ENCODE data around the gene PNRC2.
"Not testable (repeated sequence)": the region's sequence is repeated elsewhere in the genome, so short reads cannot be mapped to it uniquely, and the experiment has no call there.

PNRC2 gene

DNA sequence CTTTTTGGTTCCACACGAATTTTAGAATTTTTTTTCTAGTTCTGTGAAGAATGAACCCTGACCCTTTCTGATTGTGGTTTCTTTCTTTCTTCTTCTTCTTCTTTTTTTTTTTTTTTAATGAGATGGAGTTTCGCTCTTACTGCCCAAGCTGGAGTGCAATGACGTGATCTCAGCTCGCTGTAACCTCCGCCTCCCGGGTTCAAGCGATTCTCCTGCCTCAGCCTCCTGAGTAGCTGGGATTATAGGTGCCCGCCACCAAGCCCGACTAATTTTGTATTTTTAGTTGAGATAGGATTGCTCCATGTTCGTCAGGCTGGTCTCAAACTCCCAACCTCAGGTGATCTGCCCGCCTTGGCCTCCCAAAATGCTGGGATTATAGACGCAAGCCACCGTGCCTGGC lies 32.4 kb downstream of the PNRC2 start:
- not testable (repeated sequence) for DNase-seq (ENCODE audit: low read depth)

DNA sequence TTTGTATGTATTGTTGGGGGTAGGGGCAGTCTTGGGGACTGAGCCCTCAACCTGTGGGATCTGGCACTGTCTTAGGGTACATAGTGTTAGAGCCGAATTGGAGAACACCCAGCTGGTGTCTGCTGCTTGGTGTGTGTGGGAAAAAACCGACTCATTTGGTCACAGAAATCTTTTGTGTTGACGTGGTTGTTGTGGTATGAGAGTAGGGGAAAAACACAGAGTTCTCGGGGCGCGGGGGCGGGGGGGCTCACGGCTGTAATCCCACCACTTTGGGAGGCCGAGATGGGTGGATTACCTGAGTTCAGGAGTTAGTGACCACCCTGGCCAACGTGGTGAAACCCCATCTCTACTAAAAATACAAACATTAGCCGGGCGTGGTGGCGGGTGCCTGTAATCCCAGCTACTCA lies 35.8 kb downstream of the PNRC2 start:
- peak; percentile 69 for DNase-seq (ENCODE audit: low read depth)

DNA sequence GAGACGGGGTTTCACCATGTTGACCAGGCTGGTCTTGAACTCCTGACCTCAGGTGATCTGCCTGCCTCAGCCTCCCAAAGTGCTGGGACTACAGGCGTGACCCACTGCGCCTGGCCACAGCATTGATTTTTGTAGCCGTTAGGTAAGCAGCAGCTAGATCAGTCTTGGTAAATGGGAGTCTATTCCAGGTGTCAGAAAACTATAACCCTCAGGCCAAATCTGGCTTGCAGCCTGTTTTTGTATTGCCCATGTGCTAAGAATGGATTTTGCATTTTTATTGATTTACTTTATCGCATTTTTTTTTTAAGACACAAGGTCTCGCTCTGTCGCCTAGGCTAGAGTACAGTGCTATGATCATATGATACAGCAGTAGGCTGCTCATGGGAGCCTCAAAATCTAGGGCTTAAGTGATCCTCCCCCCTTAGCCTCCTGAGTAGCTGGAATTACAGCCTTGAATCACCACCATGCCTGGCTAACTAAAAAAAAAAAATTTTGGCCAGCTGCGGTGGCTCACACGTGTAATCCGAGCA lies 37.1 kb downstream of the PNRC2 start:
- DNase-seq (ENCODE audit: low read depth): no peak

DNA sequence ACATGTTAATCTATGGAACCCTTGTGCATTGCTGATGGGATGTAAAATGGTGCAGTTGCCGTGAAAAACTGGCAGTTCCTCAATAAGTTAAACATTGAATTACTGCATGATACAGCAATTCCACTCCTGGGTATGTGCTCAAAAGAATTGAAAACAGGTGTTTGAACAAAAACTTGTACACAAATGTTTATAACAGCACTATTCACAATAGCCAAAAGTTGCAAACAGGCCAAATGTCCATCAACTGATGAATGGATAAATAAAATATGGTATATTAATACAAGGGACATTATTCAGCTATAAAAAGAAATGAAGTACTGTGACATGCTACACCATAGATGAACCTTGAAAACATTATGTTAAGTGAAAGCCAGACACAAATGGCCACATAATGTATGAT lies 38.2 kb downstream of the PNRC2 start:
- no peak for DNase-seq (ENCODE audit: low read depth)

DNA sequence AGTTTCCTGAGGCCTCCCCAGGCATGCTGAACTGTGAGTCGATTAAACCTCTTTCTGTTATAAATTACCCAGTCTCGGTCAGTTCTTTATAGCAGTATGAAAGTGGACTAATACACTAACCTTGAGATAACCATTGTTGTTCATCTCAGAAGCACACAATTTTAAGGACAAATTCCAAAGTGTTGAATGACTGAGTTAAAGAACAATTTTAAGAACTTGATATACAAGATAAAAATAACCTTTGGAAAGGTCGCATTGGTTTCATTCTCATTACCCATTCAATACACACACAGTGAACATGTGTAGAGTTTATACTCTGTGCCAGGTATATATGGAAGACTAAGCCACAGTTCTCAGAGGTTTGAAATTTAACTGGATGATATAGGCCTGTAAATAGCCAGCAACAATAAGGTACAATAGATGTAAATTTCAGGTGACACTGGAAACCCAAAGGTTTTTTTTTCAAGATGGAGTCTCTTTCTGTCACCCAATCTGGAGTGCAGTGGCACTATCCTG lies 39.6 kb downstream of the PNRC2 start:
- DNase-seq (ENCODE audit: low read depth): peak; percentile 43

DNA sequence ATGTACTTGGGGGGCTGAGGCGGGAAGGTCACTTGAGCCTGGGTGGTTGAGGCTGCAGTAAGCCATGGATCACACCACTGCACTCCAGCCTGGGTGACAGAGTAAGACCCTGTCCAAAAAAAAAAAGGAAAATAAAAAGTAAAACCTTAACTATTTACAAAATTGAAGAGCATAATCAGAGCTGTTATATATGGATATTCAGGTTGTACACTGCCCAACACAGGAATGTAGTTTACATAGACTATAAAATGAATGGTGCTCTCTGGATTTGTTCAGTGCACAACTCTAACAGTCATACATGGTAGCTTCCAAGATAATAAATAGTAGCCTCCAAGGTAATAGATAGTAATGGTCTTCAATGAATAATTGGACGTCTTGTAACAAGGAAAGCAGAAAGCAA lies 43.1 kb downstream of the PNRC2 start:
- no peak for DNase-seq (ENCODE audit: low read depth)

DNA sequence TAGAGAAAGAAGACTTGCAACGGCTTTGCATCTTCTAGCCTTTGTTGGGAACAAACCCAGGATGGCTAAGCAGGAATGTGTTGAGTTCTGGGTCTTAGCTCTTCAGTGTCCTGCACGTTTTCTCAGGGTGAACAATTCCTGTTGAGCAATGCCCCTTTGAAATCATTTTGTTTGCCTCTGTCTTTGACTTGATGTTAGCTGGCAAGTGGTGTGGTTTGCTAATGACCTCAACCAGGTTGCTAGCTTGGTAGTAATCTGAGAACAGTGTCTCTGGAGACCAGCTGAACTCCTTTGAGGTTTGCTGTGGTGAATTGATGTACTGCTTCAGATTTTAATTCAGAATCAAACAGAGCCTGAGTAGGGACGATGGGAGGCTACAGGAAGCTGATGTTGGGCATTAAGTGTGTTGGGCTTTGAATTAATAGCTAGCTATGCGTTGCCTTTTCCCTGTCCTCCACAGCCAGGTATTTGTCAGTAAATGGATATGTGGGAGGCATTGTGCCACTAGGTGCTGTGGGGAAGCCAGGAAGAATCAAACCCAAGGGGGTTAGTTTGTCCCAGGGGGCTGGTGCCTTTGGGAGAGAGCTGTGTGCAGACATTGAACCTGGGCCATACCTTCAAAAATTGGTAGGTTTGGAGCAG lies 43.8 kb downstream of the PNRC2 start:
- DNase-seq (ENCODE audit: low read depth): peak; percentile 93

DNA sequence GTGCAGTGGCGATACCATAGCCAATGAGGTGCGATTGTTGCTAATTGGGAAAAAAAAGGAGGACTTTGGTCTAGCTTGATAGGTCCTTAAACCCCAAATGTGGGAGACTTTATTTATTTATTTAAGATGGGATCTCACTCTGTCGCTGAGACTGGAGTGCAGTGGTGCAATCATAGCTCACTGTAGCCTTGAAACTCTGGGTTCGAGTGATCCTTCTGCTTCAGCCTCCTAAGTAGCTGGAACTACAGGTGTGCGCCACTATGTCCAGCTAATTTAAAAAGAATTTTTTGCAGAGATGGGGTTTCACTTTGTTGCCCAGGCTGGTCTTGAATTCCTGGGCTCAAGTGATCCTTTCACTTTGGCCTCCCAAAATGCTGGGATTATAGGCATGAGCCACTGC lies 44.5 kb downstream of the PNRC2 start:
- no peak for DNase-seq (ENCODE audit: low read depth)

DNA sequence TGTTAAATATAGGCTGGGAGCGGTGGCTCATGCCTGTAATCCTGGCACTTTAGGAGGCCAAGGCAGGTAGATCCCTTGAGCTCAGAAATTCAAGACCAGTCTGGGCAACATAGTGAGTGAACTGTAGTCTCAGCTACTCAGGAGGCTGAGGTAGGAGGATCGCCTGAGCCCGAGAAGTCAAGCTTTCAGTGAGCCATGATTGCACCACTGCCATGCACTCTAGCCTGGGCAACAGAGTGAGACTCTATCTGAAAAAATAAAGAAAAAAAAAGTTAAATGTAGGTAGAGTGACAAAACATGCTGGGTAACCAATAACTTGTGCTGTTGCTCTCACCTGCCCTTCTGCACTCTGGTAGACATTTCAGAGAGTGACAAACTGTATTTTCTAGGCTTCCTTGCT lies 45.5 kb downstream of the PNRC2 start:
- no peak for DNase-seq (ENCODE audit: low read depth)

DNA sequence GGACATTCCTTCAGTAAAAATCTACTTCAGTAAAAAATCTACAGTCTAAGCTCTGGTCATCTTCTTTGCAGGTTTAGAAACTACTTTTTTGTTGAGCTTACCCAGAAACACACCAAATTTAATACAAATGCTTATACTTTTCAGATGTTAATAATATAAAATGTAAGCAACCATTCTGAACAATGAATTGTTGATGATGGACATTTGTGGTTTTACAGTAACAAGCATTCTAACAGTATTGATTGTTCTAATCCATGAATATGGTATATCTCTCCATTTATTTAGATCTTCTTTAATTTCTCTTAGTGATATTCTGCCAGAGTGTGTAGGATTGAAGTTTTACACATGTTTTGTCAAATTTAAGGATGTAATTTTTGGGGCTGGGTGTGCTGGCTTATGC lies 47.5 kb downstream of the PNRC2 start:
- no peak for DNase-seq (ENCODE audit: low read depth)

DNA sequence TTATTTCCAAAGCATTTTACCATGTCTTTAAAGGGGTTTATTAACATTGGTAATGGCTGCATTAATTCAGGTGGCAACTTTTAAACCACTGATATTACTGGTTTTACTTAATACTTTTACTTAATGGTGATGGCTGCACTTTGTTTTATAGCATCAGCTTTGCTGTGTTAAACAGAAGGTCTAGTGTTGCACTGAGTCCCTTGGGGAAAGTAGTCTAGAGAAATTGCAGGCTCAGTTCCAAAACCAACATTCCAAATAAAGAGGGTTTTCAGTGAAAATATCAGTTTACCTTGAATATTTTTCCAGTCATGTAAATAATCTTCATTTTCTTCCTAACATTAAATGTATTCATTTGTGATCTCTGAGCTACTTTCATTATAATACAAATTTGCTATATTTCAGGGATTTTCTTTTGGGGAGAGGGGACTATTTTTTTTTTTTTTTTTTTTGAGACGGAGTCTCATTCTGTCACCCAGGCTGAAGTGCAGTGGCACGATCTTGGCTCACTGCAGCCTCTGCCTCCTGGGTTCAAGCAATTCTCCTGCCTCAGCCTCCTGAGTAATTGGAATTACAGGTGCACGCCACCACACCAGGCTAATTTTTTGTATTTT lies 49.1 kb downstream of the PNRC2 start:
- DNase-seq (ENCODE audit: low read depth): peak; percentile 27

DNA sequence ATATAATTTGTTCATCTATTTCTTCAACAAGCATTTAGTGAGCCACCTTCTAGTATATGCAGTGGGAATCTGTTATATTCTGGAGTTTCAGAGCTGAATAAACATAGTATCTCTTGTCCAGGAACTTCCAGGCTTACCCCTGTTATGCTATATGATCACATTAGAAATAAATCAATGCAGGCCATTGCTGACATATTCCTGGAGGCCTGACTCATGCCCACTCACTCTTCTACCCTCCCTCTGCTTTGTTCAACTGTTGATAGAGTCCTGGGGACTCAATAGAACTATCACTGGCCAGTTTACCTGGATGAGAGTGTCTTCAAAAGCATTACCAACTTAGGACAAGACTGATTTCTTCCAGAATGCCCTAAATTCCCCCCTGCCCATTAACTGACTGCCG lies 49.8 kb downstream of the PNRC2 start:
- peak; percentile 44 for DNase-seq (ENCODE audit: low read depth)

DNA sequence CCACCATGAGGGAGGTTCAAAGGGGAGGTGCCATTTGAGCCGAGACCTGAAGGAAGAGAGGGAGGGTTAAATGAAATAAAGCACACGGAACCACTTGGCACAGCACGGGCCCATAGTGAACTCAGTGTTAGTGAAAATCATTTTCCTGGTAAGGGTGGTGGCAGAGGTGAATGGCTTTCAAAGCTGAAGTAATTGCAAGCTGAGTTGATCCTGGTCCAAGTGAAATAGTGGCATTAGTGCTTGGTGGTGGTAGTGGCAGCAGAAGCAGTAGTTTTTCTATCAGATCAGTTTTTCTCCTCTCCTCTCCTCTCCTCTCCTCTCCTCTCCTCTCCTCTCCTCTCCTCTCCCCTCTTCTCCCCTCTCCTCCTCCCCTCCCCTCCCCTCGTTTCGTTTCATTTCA lies 51.0 kb downstream of the PNRC2 start:
- DNase-seq (ENCODE audit: low read depth): no peak

DNA sequence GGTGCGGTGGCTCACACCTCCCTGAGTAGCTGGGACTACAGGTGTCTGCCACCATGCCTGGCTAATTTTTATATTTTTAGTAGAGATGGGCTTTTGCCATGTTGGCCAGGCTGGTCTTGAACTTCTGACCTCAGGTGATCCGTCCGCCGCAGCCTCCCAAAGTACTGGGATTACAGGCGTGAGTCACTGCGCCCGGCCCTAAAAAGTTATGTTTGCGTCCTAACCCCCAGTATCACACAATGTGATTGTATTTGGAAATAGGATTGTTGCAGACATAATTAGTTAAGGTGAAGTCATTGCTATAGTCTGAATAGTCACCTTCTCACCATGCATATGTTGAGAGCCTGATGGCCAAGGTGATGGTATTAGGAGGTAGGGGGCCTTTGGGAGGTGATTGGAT lies 53.2 kb downstream of the PNRC2 start:
- not testable (repeated sequence) for DNase-seq (ENCODE audit: low read depth)
